OCI-LY7 (cell line): ENCODE results near the gene IP6K3. TPM values are rescaled to one million over a fixed set of nuclear protein-coding genes. Genes with fewer than 3 reads are reported as not detected.

Source experiments
- BruUV-seq: library from RNA; stranded (reverse); fragments of 400-500 nt; replicated peaks from 2 replicates; lab custom pipeline; 2021; lab: Mats Ljungman, UMichigan
- CTCF ChIA-PET: fragments of 300-600 bp; sonication (Branson Sonifier 250); formaldehyde crosslinking; loops from one replicate; lab custom pipeline; 2022; ENCODE audit warnings: antibody characterized with exemption; ENCODE audit not compliant: unreplicated experiment; lab: Charles Lee
- POLR2A ChIA-PET: fragments of 300-600 bp; sonication (Branson Sonifier 250); formaldehyde crosslinking; loops from one replicate; lab custom pipeline; 2022; ENCODE audit warnings: antibody characterized with exemption; lab: Charles Lee
- DNase-seq: peaks from one replicate; pipeline ENCODE4 v3.0.0-alpha.2; 2015; ENCODE audit warnings: low spot score
- H2AFZ ChIP-seq: fragments of 200-600 bp; sonication (generic), shearing (Covaris generic); 2 replicates; pipeline ENCODE4 v1.6.1; 2014; ENCODE audit warnings: mild to moderate bottlenecking, antibody characterized with exemption, low read length, moderate library complexity
- H3K27ac ChIP-seq: fragments of 200-600 bp; sonication (generic); 2 replicates; pipeline ENCODE4 v1.5.1; 2014; ENCODE audit warnings: mixed run types, low read depth, mild to moderate bottlenecking, moderate library complexity, low read length, inconsistent platforms; ENCODE audit not compliant: poor library complexity, severe bottlenecking
- H3K36me3 ChIP-seq: fragments of 200-600 bp; sonication (generic); 2 replicates; pipeline ENCODE4 v1.6.1; 2014; ENCODE audit warnings: mild to moderate bottlenecking, antibody characterized with exemption, low read length, moderate library complexity, mixed read lengths; ENCODE audit not compliant: insufficient read depth
- H3K4me1 ChIP-seq: fragments of 200-600 bp; sonication (generic); 2 replicates; pipeline ENCODE4 v1.5.1; 2014; ENCODE audit warnings: mild to moderate bottlenecking, low read length; ENCODE audit not compliant: insufficient read depth, poor library complexity, severe bottlenecking
- H3K4me2 ChIP-seq: fragments of 200-600 bp; sonication (generic); 2 replicates; pipeline ENCODE4 v1.6.1; 2014; ENCODE audit warnings: mild to moderate bottlenecking, low read length
- H3K4me3 ChIP-seq: fragments of 200-600 bp; sonication (generic); 2 replicates; pipeline ENCODE4 v1.5.1; 2014; ENCODE audit warnings: mild to moderate bottlenecking, low read depth, low read length; ENCODE audit not compliant: poor library complexity, severe bottlenecking
- H3K79me2 ChIP-seq: fragments of 200-600 bp; sonication (generic); 2 replicates; pipeline ENCODE4 v1.6.1; 2016; ENCODE audit warnings: low read depth, mild to moderate bottlenecking, low read length, moderate library complexity, mixed read lengths; ENCODE audit not compliant: insufficient read depth
- H3K9me2 ChIP-seq: fragments of 200-600 bp; sonication (generic); 2 replicates; pipeline ENCODE4 v1.6.1; 2016; ENCODE audit warnings: mild to moderate bottlenecking, low read length, mixed read lengths; ENCODE audit not compliant: insufficient read depth
- H3K9me3 ChIP-seq: fragments of 200-600 bp; sonication (generic); 2 replicates; pipeline ENCODE4 v1.6.1; 2014; ENCODE audit warnings: mild to moderate bottlenecking, mixed run types, low read length, mixed read lengths
- H4K20me1 ChIP-seq: fragments of 200-600 bp; sonication (generic); 2 replicates; pipeline ENCODE4 v1.6.1; 2014; ENCODE audit warnings: mild to moderate bottlenecking, antibody characterized with exemption, low read length, moderate library complexity, mixed read lengths; ENCODE audit not compliant: insufficient read depth
- EZH2phosphoT487 ChIP-seq: fragments of 200-600 bp; sonication (generic); IDR thresholded peaks from 2 replicates; pipeline ENCODE4 v1.6.1; 2018; ENCODE audit warnings: low read depth, borderline replicate concordance, mild to moderate bottlenecking, mixed run types, antibody characterized with exemption, low read length, moderate library complexity, mixed read lengths
- intact Hi-C: fragments of 100-400 bp; cut with micrococcal nuclease; formaldehyde crosslinking; loops from one replicate; pipeline ENCODE4 v1.10.0; 2022; ENCODE audit not compliant: unreplicated experiment
- total RNA-seq, 2 experiments: library from RNA; depleted of rRNA in 1 of 2; stranded (reverse); fragments of >200 nt in 1 of 2; shearing (Covaris generic) in 1 of 2; gene quantifications; 2 replicates each; pipeline ENCODE4 v1.2.3, GENCODE V29; 2014 to 2022
- TF ChIP-seq, protein P1 (sequence below): fragments of 200-600 bp; sonication (generic); conservative IDR thresholded peaks from 2 replicates; pipeline ENCODE4 v1.5.1; 2014; ENCODE audit warnings: mild to moderate bottlenecking, antibody characterized with exemption, low read length, moderate library complexity, mixed read lengths

Gene IP6K3
- total RNA-seq, 2 experiments from 2014 or later = not detected

DNA sequence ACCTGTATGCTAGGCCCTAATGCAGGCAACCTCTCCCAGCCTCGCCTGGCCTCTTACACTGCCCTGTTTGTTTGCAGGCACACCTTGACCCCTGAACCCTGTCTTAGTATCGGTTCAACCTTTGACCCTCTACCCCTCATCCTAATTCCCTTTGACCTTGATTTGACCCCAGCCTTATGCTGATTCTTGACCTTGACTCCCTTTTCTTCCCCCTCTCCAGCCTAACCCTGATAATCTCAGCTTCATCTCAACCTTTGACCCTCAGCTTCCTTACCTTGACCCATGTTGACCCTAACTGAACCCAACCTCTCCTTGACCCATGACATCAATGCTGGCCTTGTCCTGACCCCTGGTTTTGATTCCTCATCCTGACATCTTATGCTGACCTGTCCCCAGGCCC lies 69.0 kb downstream of the IP6K3 start:
- DNase-seq = no peak
- Histone ChIP-seq H3K36me3 (peaks cover 97% of the 10 kb centered on the region), H3K27ac (no peak overlapping the region), H4K20me1 (no peaks in the 10 kb centered on the region), H3K4me2 (no peak overlapping the region), H3K9me3 (no peaks in the 10 kb centered on the region), H3K79me2 (no peaks in the 10 kb centered on the region), H2AFZ (no peak overlapping the region), H3K9me2 (no peaks in the 10 kb centered on the region), H3K4me1 (no peaks in the 10 kb centered on the region), H3K4me3 (no peak overlapping the region)
- BruUV-seq = no TSS peak
- CTCF ChIA-PET = no interaction called here
- intact Hi-C loops = no loop called here
- TF ChIP-seq, protein P1, sequence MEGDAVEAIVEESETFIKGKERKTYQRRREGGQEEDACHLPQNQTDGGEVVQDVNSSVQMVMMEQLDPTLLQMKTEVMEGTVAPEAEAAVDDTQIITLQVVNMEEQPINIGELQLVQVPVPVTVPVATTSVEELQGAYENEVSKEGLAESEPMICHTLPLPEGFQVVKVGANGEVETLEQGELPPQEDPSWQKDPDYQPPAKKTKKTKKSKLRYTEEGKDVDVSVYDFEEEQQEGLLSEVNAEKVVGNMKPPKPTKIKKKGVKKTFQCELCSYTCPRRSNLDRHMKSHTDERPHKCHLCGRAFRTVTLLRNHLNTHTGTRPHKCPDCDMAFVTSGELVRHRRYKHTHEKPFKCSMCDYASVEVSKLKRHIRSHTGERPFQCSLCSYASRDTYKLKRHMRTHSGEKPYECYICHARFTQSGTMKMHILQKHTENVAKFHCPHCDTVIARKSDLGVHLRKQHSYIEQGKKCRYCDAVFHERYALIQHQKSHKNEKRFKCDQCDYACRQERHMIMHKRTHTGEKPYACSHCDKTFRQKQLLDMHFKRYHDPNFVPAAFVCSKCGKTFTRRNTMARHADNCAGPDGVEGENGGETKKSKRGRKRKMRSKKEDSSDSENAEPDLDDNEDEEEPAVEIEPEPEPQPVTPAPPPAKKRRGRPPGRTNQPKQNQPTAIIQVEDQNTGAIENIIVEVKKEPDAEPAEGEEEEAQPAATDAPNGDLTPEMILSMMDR = no peak
- TF ChIP-seq EZH2phosphoT487 = no peak
- POLR2A ChIA-PET = no interaction called here

- H3K4me1 ChIP-seq = no peaks in the 10 kb centered on the region
- no peak overlapping the region for H3K27ac ChIP-seq
- BruUV-seq = TSS peak; percentile 39
- H3K9me3 ChIP-seq = no peaks in the 10 kb centered on the region
- CTCF ChIA-PET = no interaction called here
- intact Hi-C loops = no loop called here
- H2AFZ ChIP-seq = no peak overlapping the region
- peaks cover 97% of the 10 kb centered on the region for H3K36me3 ChIP-seq
- no peak overlapping the region for H3K4me2 ChIP-seq
- H4K20me1 ChIP-seq = no peaks in the 10 kb centered on the region
- DNase-seq = no peak
- H3K9me2 ChIP-seq = no peaks in the 10 kb centered on the region
- POLR2A ChIA-PET = no interaction called here
- TF ChIP-seq EZH2phosphoT487 = no peak
- TF ChIP-seq, protein P1 = no peak
- no peak overlapping the region for H3K4me3 ChIP-seq
- no peaks in the 10 kb centered on the region for H3K79me2 ChIP-seq
Observed at GRCh38 chr6:33677143-33677660, 69.5 kb downstream of the IP6K3 start.

GRCh38 chr6:33676416-33677142 lies 70.1 kb downstream of the IP6K3 start:
- no peak overlapping the region for H3K4me3 ChIP-seq
- no TSS peak for BruUV-seq
- intact Hi-C loops = no loop called here
- no peak overlapping the region for H3K27ac ChIP-seq
- no peak for DNase-seq
- H3K9me3 ChIP-seq = no peaks in the 10 kb centered on the region
- no peaks in the 10 kb centered on the region for H3K9me2 ChIP-seq
- ChIA-PET CTCF (no interaction called here), POLR2A (no interaction called here)
- no peaks in the 10 kb centered on the region for H3K79me2 ChIP-seq
- no peak overlapping the region for H2AFZ ChIP-seq
- H3K36me3 ChIP-seq = peaks cover 98% of the 10 kb centered on the region
- no peak overlapping the region for H3K4me2 ChIP-seq
- H4K20me1 ChIP-seq = no peaks in the 10 kb centered on the region
- no peaks in the 10 kb centered on the region for H3K4me1 ChIP-seq
- TF ChIP-seq, protein P1 = no peak
- no peak for TF ChIP-seq EZH2phosphoT487
